IPS DF 6.9 (cell line): ENCODE data around the gene PIK3CA.
"Not testable (repeated sequence)": the region's sequence is repeated elsewhere in the genome, so short reads cannot be mapped to it uniquely, and the experiment has no call there.

Experiments used
- DNase-seq: peaks from one replicate; pipeline ENCODE4 v3.0.0-alpha.2; 2013; ENCODE audit warnings: low read depth, low spot score
- H3K27ac ChIP-seq: one replicate; pipeline ENCODE4 v1.5.1; 2013; ENCODE audit warnings: low read length, control low read depth
- H3K27me3 ChIP-seq: 2 replicates; pipeline ENCODE4 v1.6.1; 2013; ENCODE audit warnings: mild to moderate bottlenecking, low read length; ENCODE audit not compliant: control insufficient read depth, insufficient read depth
- H3K36me3 ChIP-seq: 2 replicates; pipeline ENCODE4 v1.6.1; 2013; ENCODE audit warnings: low read length; ENCODE audit not compliant: control insufficient read depth, insufficient read depth
- H3K4me1 ChIP-seq: 2 replicates; pipeline ENCODE4 v1.6.1; 2013; ENCODE audit warnings: low read length; ENCODE audit not compliant: control insufficient read depth, insufficient read depth
- H3K4me3 ChIP-seq: 2 replicates; pipeline ENCODE4 v1.5.1; 2013; ENCODE audit warnings: mild to moderate bottlenecking, low read length
- H3K9me3 ChIP-seq: 2 replicates; pipeline ENCODE4 v1.6.1; 2013; ENCODE audit warnings: low read length, inconsistent platforms; ENCODE audit not compliant: control insufficient read depth, insufficient read depth
- WGBS: extraction: QIAGEN DNeasy Blood & Tissue Kit; methylation state at CpG from one replicate; pipeline ENCODE4 v1.1.7; 2013; ENCODE audit warnings: mixed read lengths, missing lambda C conversion rate; ENCODE audit not compliant: insufficient read length, insufficient coverage; 5-methylcytosine and 5-hydroxymethylcytosine counted together

Gene PIK3CA

DNA sequence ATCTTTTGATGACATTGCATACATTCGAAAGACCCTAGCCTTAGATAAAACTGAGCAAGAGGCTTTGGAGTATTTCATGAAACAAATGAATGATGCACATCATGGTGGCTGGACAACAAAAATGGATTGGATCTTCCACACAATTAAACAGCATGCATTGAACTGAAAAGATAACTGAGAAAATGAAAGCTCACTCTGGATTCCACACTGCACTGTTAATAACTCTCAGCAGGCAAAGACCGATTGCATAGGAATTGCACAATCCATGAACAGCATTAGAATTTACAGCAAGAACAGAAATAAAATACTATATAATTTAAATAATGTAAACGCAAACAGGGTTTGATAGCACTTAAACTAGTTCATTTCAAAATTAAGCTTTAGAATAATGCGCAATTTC, 86.0 kb downstream of the PIK3CA start:
- no peaks in the 10 kb centered on the region for H3K27me3 ChIP-seq

DNA sequence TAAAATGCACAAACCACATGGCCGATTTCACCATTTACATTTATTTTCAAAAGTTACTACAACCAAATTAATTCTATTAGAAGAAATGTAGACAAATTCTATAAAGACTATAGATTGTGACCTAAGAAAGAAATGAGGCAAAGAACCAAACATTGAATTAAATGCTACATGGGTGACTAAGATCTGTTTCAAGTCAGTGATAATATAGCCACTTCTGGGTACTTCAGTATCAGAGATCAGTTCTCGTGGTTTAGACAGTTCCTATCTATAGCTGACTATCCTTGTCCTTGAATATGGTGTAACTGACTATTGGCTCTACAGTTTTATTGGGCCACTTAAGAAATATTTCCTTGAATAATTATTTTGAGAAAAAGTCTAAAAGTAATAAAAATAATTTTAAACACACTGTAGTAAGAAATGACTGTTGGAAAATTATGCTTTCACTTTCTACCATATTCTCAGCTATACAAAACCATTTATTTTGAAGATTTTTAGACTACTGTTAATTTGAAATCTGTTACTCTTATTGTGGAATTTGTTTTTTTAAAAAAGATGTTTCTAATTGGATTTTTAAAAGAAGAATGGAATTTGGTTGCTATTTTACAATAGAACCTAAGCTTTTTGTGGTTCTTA, 88.6 kb downstream of the PIK3CA start:
- H3K9me3 ChIP-seq: no peaks in the 10 kb centered on the region
- no peak for DNase-seq
- H3K27me3 ChIP-seq: no peaks in the 10 kb centered on the region
- no peaks in the 10 kb centered on the region for H3K4me1 ChIP-seq
- H3K27ac ChIP-seq: no peak overlapping the region
- no peak overlapping the region for H3K4me3 ChIP-seq
- no peaks in the 10 kb centered on the region for H3K36me3 ChIP-seq
- WGBS: no CpG with 5 or more reads among the region's 2 CpGs

More for the DNA sequence above, 86.0 kb downstream of the PIK3CA start:
- Histone ChIP-seq H3K36me3 (no peaks in the 10 kb centered on the region), H3K4me1 (no peaks in the 10 kb centered on the region), H3K4me3 (no peak overlapping the region), H3K9me3 (no peaks in the 10 kb centered on the region), H3K27ac (no peak overlapping the region)
- no CpG with 5 or more reads among the region's 4 CpGs for WGBS
- no peak for DNase-seq

DNA sequence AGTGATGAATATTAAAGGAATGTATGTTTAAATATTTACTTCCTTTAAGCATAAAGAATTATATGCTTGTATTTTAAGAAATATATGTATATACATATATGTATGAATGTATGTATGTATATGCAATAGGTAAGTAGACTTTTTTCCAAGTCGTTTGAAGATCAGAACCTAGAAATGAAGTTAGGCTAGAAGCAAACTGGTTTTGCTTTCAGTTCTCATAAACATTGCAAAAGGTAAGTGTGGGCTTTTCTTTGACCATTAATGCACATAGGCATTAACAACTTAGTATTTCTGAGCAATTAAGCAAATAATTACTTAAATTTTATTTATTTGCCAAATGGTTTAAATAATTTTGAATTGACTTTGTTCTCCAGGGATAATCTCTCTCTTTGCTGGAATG, 92.1 kb downstream of the PIK3CA start:
- not testable (repeated sequence) for H3K4me3 ChIP-seq, H3K4me1 ChIP-seq, H3K36me3 ChIP-seq, H3K27me3 ChIP-seq, H3K27ac ChIP-seq, H3K9me3 ChIP-seq, DNase-seq
- WGBS: no CpG with 5 or more reads among the region's 1 CpG

DNA sequence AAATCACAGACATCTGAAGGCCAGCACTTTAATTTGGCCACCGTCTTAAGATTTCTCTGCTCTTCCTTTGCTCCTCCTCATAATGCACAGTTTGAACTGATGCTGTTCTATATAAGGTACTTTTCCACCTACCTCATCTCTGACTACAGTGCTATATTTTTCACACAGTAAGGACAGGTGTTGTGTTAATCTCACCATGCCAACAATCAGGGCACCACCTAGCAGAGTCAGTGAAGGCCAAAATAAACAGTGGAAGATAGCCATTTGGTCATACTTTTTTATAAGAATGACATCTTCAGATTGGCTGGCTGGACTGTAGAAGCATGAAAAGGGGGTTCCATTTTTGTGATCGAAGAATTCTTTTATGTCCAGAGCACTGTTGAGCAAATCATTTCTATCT, 94.7 kb downstream of the PIK3CA start:
- no CpG with 5 or more reads among the region's 2 CpGs for whole genome bisulfite sequencing
- not testable (repeated sequence) for H3K36me3 ChIP-seq

DNA sequence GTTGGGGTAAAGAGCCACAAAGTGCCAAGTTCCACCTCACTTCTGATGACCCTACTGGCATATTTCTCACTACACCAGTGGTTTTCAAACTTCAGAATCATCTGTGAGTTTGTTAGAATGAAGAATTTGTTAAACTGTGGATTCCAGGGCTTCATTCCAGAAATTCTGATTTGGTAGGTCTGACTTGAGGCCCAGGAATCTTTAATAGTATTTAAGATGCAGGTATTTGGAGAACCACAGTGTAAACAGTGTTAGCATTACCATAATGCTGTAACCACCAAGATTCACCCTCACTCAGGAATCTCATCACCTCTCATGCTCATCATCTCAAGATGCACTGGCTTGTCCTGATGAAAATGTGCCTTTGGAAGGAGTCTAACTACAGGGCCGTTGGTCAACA, 96.7 kb downstream of the PIK3CA start:
- no peak for DNase-seq
- Histone ChIP-seq H3K36me3 (no peaks in the 10 kb centered on the region), H3K4me1 (peaks cover 2% of the 10 kb centered on the region; the same call in 1 of the 2 replicates), H3K27ac (no peak overlapping the region), H3K4me3 (no peak overlapping the region), H3K27me3 (no peaks in the 10 kb centered on the region), H3K9me3 (no peaks in the 10 kb centered on the region)
- no CpG with 5 or more reads among the region's 1 CpG for WGBS

More for the DNA sequence above, 94.7 kb downstream of the PIK3CA start:
- H3K4me1 ChIP-seq, H3K27me3 ChIP-seq, H3K9me3 ChIP-seq, DNase-seq, H3K27ac ChIP-seq, H3K4me3 ChIP-seq: not testable (repeated sequence)

DNA sequence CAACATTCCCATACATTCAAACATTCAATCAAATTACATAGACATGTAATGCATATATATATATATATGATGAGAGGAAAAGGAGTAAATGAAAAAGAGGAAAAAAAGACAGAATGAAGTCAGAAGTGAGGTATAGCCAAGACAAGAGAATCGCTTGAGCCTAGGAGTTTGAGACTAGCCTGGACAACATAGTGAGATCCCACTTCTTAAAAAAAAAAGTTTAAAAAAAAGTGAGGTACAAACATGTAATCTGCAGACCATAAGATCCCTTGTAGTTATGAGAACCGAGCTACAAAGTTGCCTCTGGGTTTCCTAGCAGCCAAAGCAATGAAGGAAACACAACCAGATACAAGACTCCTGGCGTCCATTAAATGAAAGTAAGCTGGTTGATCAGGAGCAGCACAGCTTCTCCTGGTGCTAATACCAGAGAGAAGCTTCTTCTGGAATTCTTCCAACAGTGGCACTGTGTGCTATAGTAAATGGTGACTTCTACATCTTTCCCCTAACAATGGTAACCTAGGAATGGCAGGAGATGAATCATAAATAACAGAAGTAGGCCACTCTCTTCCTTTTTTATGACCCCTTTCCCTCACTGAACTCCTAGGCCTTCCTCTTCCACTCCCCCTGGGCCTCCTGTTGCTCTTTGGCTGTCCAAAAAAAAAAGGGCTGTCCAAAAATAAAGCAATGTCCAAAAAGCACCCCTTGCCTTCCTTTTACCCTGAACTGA, 99.3 kb downstream of the PIK3CA start:
- no CpG with 5 or more reads among the region's 3 CpGs for WGBS
- Histone ChIP-seq H3K36me3 (no peaks in the 10 kb centered on the region), H3K27me3 (no peaks in the 10 kb centered on the region), H3K4me3 (no peak overlapping the region), H3K4me1 (peaks cover 2% of the 10 kb centered on the region; the same call in 1 of the 2 replicates), H3K27ac (no peak overlapping the region), H3K9me3 (no peaks in the 10 kb centered on the region)
- no peak for DNase-seq

DNA sequence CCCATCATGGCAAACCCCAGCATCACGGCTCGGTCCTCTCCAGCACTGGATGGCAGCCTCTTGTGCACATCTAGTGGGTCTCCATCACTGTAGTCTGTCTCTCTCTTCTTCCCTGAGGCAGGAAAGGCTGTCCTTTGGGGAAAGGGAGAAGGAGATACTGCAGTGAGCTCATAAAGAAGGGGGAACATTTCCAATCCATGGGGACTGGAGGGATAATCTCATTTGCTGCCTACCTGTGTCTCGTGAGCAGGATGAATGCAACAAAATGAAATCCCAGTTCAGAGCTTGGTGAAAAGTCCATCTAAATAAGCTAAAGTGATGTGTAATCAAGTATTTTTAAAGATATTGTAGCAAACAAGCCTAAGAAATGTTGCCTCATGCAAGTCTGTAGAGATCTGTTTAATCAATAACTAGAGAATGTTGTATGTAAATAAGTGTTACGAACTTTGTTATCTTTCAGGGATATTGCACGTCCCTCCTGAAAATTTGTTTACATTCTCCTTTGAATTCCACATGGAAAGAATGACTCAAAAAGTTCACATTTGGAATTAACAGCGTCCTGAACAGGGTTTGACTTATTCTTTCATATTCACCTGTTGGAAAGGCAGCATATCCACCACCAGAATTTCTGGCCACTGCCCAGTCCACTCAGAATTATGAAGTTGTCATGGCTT, 102.8 kb downstream of the PIK3CA start, which contains the start of gene KCNMB3:
TSS of gene KCNMB3 (minus strand) at position 312 of the 674 bp plus-strand sequence. CDS start at position 188, 124 bp downstream.
- Histone ChIP-seq H3K4me1 (no peaks in the 10 kb centered on the region), H3K27ac (no peak within 1 kb of the TSS), H3K4me3 (no peak within 1 kb of the TSS), H3K36me3 (no peaks in the 10 kb centered on the region), H3K27me3 (no peaks in the 10 kb centered on the region), H3K9me3 (no peaks in the 10 kb centered on the region)
- no CpG with 5 or more reads among the region's 6 CpGs for WGBS
- DNase-seq: no peak

DNA sequence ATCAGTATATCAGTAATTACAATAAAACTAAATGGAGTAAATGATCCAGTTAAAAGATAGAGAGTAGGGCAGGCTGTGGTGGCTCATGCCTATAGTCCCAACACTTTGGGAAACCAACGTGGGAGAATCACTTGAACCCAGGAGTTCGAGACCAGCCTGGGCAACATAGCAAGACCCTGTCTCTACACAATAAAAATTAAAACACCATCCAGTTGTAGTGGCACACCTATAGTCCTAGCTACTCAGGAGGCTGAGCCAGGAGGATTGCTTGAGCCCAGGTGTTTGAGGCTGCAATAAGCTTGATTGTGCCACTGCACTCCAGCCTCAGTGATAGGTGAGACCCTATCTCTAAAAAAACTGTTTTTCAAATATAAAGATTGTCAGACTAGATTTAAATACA, 108.7 kb downstream of the PIK3CA start:
- Histone ChIP-seq H3K36me3 (no peaks in the 10 kb centered on the region), H3K4me1 (no peaks in the 10 kb centered on the region), H3K27ac (no peak overlapping the region), H3K9me3 (no peaks in the 10 kb centered on the region), H3K27me3 (no peaks in the 10 kb centered on the region), H3K4me3 (no peak overlapping the region)
- WGBS: no CpG with 5 or more reads among the region's 2 CpGs
- DNase-seq: no peak

DNA sequence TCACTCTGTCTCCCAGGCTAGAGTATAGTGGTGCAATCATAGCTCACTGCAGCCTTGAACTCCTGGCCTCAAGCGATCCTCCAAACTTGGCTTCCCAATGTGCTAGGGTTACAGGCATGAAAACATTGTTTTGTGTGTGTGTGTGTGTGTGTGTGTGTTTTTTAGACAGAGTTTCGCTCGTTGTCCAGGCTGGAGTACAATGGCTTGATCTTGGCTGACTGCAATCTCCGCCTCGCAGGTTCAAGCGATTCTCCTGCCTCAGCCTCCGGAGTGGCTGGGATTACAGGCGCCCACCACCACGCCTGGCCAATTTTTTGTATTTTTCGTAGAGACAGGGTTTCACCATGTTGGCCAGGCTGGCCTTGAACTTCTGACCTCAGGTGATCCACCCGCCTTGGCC, 109.6 kb downstream of the PIK3CA start:
- not testable (repeated sequence) for H3K27me3 ChIP-seq, H3K27ac ChIP-seq, DNase-seq, H3K4me3 ChIP-seq, H3K4me1 ChIP-seq, H3K36me3 ChIP-seq, H3K9me3 ChIP-seq
- no CpG with 5 or more reads among the region's 11 CpGs for WGBS

DNA sequence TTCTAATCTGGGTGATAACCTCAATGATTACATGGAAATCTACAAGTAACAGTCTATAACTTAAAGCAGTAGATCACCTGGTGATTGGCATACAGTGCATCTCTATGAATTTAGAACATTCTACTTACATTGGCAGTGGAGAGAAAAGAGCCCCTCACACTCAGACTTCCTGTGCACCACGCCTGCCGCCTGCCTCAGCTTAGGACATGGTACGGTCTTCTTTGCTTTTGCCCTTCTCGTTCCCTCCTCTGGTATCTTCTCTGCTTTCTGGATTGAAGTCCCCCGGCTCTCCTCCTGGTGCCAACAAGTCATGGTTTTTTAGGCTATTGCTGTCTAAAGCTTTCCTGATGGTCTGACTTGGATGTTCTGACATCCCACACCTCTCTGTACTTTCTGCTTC, 110.7 kb downstream of the PIK3CA start:
- H3K9me3 ChIP-seq: no peaks in the 10 kb centered on the region
- no peaks in the 10 kb centered on the region for H3K27me3 ChIP-seq
- H3K4me1 ChIP-seq: peaks cover 1% of the 10 kb centered on the region; the same call in 1 of the 2 replicates
- no peak for DNase-seq
- no peak overlapping the region for H3K4me3 ChIP-seq
- no peaks in the 10 kb centered on the region for H3K36me3 ChIP-seq
- WGBS: no CpG with 5 or more reads among the region's 5 CpGs
- no peak overlapping the region for H3K27ac ChIP-seq
